K562 (cell line): Measurements from ENCODE around the gene MYADM. TPM values are rescaled to one million over a fixed set of nuclear protein-coding genes. Genes with fewer than 3 reads are reported as not detected.
A peak's percentile ranks its signal among the peaks of the same experiment; 100 is the strongest.

Experiments used
- AFF4 ChIP-seq: sonication (generic); formaldehyde crosslinking; IDR thresholded peaks from 2 replicates; pipeline ENCODE4 v1.8.0; 2023; ENCODE audit warnings: mild to moderate bottlenecking, missing genetic modification reagents
- CBFA2T2 ChIP-seq: fragments of 450-650 bp; conservative IDR thresholded peaks from 2 replicates; pipeline ENCODE4 v1.6.1; 2017; ENCODE audit warnings: mild to moderate bottlenecking
- CHD2 ChIP-seq: IDR thresholded peaks from 2 replicates; pipeline ENCODE4 v1.6.1; 2011; ENCODE audit warnings: low read depth, low read length
- EGR1 ChIP-seq: fragments of 450-650 bp; conservative IDR thresholded peaks from 2 replicates; pipeline ENCODE4 v1.6.1; 2017; ENCODE audit warnings: mild to moderate bottlenecking
- HMG20A ChIP-seq: fragments of 450-650 bp; formaldehyde crosslinking; conservative IDR thresholded peaks from 2 replicates; pipeline ENCODE4 v1.4.0; 2020; ENCODE audit warnings: mild to moderate bottlenecking, mixed read lengths
- JUND ChIP-seq, 2 experiments: IDR thresholded peaks; 2 replicates in 1 of 2; 3 replicates in 1 of 2; pipeline ENCODE4 v1.6.1; 2011; ENCODE audit warnings: borderline replicate concordance in 2 of 2, low read depth in 2 of 2, low read length in 2 of 2, improper control_type of control experiment in 1 of 2, missing biosample characterization in 1 of 2, missing genetic modification characterization in 1 of 2, missing genetic modification reagents in 1 of 2
- KLF13 ChIP-seq: fragments of 450-650 bp; IDR thresholded peaks from 2 replicates; pipeline ENCODE4 v1.6.1; 2016; ENCODE audit warnings: missing genetic modification characterization, low read depth, mild to moderate bottlenecking, missing compliant biosample characterization, moderate library complexity, borderline replicate concordance
- PHF8 ChIP-seq: fragments of 200-600 bp; sonication (generic); IDR thresholded peaks from 2 replicates; pipeline ENCODE4 v1.6.1; 2012; ENCODE audit warnings: mixed run types, mild to moderate bottlenecking, inconsistent platforms, low read length, moderate library complexity, borderline replicate concordance
- PRDM10 ChIP-seq: fragments of 450-650 bp; IDR thresholded peaks from 2 replicates; pipeline ENCODE4 v1.6.1; 2018; ENCODE audit not compliant: partially characterized antibody
- RERE ChIP-seq: sonication (generic); formaldehyde crosslinking; IDR thresholded peaks from 2 replicates; pipeline ENCODE4 v1.8.0; 2023; ENCODE audit warnings: missing genetic modification reagents, mild to moderate bottlenecking, borderline replicate concordance
- RFX1 ChIP-seq: fragments of 450-650 bp; IDR thresholded peaks from 2 replicates; pipeline ENCODE4 v1.6.1; 2016; ENCODE audit warnings: mild to moderate bottlenecking, moderate library complexity
- SREBF1 ChIP-seq: fragments of 150-350 bp; IDR thresholded peaks from 2 replicates; pipeline ENCODE4 v1.6.1; 2014; ENCODE audit warnings: antibody characterized with exemption, low read depth, low read length, borderline replicate concordance
- STAT5B ChIP-seq: fragments of 250-450 bp; sonication (Bioruptor Pico); IDR thresholded peaks from 2 replicates; pipeline ENCODE4 v1.8.0; 2021; ENCODE audit warnings: mild to moderate bottlenecking, inconsistent platforms
- TCF7L2 ChIP-seq: fragments of 150-350 bp; IDR thresholded peaks from 2 replicates; pipeline ENCODE4 v1.6.1; 2016; ENCODE audit warnings: low read depth, mild to moderate bottlenecking, low read length, moderate library complexity
- XRCC4 ChIP-seq: IDR thresholded peaks from one replicate; pipeline ENCODE4 v1.6.1; 2011; ENCODE audit not compliant: insufficient read depth, insufficient read length; ENCODE audit errors: extremely low read depth
- ZNF184 ChIP-seq: sonication (generic); formaldehyde crosslinking; IDR thresholded peaks from 2 replicates; pipeline ENCODE4 v1.5.0; 2020; ENCODE audit warnings: missing genetic modification reagents
- polyA plus RNA-seq, 8 experiments: library from polyadenylated mRNA; depleted of rRNA in 4 of 8; stranded (reverse) in 5 of 8; unstranded in 3 of 8; fragments of >200 nt; fragmentation: Nextera tagmentation in 2 of 8; fragmentation: Illumina TruSeq in 1 of 8; extraction: Ambion mirVana in 2 of 8; extraction: Trizol in 1 of 8; gene quantifications; 2 replicates each; pipeline versions ENCODE4 v1.2.1 to v1.2.3, GENCODE V29; 2011 to 2014; ENCODE audit warnings: inconsistent platforms in 1 of 8, missing spikeins in 1 of 8
- total RNA-seq, 7 experiments: library from RNA; depleted of rRNA in 6 of 7; stranded (reverse); fragments of >200 nt in 6 of 7; fragmentation: Illumina TruSeq in 2 of 7; extraction: Trizol in 2 of 7; gene quantifications; 2 replicates each; pipeline versions ENCODE4 v1.2.1 to v1.2.3, GENCODE V29; 2011 to 2021; ENCODE audit warnings: low replicate concordance in 1 of 7

MYADM gene
- total and polyA plus RNA-seq, 9 of the 15 experiments (the other 6 are each of a cell fraction or from before 2014, with no cell fraction given), result 4.5 to 70.3 (median 14.4) TPM

- TF ChIP-seq SREBF1, result no peak
- TF ChIP-seq JUND (IDR thresholded peaks at IDR 0.05; ENCODE audit: borderline replicate concordance, low read depth, low read length), result no peak
- no peak for TF ChIP-seq JUND (tag; IDR thresholded peaks at IDR 0.05; ENCODE audit: borderline replicate concordance, low read depth, low read length)
- TF ChIP-seq CBFA2T2, result no peak
- no peak for TF ChIP-seq PHF8
- TF ChIP-seq ZNF184 (CRISPR knock-in tag), result no peak
- no peak for TF ChIP-seq CHD2
- TF ChIP-seq PRDM10, result peak; percentile 80
- TF ChIP-seq AFF4 (CRISPR knock-in tag), result no peak
- peak; percentile 38; the same call in 1 of the 2 replicates for TF ChIP-seq KLF13 (tag)
- no peak for TF ChIP-seq XRCC4
- no peak for TF ChIP-seq HMG20A
- TF ChIP-seq RERE (CRISPR knock-in tag), result no peak
- TF ChIP-seq STAT5B (CRISPR knock-in tag), result no peak
- peak; percentile 54 for TF ChIP-seq EGR1
- TF ChIP-seq TCF7L2, result no peak
- TF ChIP-seq RFX1, result no peak
Measured at GRCh38 chr19:53915000-53915399, 47.3 kb downstream of the MYADM start (continued).
